H1 (cell line): ENCODE measurements around the gene LRRC55. TPM values are rescaled to one million over a fixed set of nuclear protein-coding genes. Genes with fewer than 3 reads are reported as not detected.

Source experiments
- CHD7 ChIP-seq: fragments of 300-600 bp; sonication (generic); IDR thresholded peaks from 2 replicates; pipeline ENCODE4 v1.7.1; 2012; ENCODE audit warnings: low read length, moderate library complexity, mild to moderate bottlenecking, inconsistent platforms; ENCODE audit not compliant: insufficient replicate concordance
- polyA plus RNA-seq, 7 experiments: library from polyadenylated mRNA; depleted of rRNA in 3 of 7; stranded (reverse) in 5 of 7; unstranded in 2 of 7; fragments of >200 nt in 5 of 7; fragments of 200-250 nt in 2 of 7; gene quantifications; 1 replicate in 5 of 7; 2 replicates in 1 of 7; 4 replicates in 1 of 7; pipeline versions ENCODE4 v1.2.1 to v1.2.3, GENCODE V29; 2011 to 2013; ENCODE audit warnings: missing spikeins in 2 of 7, mixed read lengths in 2 of 7
- total RNA-seq: library from RNA; stranded (reverse); fragmentation: NEBNext Ultra II Directional; extraction: Animal tissue kit (Norgen Biotek cat#: 25700); gene quantifications from 2 replicates; pipeline ENCODE4 v1.2.1, GENCODE V29; 2021

LRRC55 gene
- total and polyA plus RNA-seq, 2 of the 8 experiments (the other 6 are each of a cell fraction or from before 2014, with no cell fraction given), result 0.62 to 1.1 TPM

GRCh38 chr11:57182896-57183295 is 1.1 kb downstream of the LRRC55 start (continued):
- TF ChIP-seq CHD7, result no peak
